GM21515 (cell line): ENCODE data around the gene PLSCR2.
"Not testable (repeated sequence)": the region's sequence is repeated elsewhere in the genome, so short reads cannot be mapped to it uniquely, and the experiment has no call there.

Source experiments
- ATAC-seq: cut with Tn5 transposase; IDR thresholded peaks from one replicate; pipeline ENCODE4 v1.9.1; 2021; ENCODE audit not compliant: unreplicated experiment

Gene PLSCR2

GRCh38 chr3:146421819-146422759, 47.3 kb downstream of the PLSCR2 start:
- no peak for ATAC-seq

DNA sequence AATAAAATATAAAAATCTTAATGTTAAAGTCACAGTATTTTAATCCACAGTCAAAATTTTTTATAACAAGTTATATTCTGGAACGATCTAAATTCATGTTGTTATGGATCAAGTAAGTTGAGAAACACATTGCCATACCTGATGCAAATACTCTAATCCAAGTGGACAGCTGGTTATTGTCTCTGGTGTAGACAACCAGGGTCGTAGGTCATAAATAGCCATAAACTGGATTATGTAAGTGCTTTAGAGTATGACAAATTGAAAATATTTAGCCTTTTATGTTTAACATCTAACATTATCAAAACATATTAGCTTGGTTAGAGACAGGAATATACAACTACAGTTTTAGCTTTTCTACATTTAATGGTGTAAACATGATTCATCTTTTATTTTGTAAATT, 53.0 kb downstream of the PLSCR2 start:
- no peak for ATAC-seq

DNA sequence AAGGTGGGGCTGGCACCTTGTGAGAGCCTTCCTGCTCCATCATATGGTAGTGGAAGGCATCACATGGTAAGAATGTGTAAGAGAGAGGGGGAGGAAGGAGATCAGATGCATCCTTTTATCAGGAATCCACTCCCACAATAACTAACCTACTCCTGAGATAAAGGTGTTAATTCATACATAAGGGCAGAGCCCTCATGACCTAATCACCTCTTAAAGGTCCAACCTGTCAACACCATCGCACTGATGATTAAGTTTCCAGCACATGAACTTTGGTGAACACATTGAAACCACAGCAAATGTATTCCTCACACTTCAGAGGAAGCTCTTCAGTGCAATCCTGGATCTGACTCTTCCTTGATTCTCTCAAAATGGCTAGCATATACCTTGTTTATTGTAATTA, 55.4 kb downstream of the PLSCR2 start:
- ATAC-seq = no peak

DNA sequence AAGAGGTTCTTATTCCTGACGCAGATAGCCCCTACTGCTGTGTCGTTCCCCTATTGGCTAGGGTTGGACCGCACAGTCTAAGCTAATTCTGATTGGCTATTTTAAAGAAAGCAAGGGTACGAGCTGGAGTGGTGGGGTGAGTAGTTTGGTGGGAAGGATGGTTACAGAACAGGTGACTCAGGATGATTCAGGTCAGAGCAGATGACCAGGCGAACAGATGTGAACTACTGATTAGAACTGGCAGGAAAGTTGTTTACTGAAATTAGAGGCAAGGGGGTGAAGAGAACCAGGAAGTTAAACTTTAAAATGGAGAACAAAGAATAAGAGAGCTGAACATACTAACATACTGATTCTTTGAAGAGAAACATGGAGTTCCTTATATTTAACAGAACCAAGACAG, 56.6 kb downstream of the PLSCR2 start:
- ATAC-seq = not testable (repeated sequence)

- ATAC-seq = no peak
Measured at GRCh38 chr3:146407956-146408355, 61.4 kb downstream of the PLSCR2 start.

GRCh38 chr3:146404436-146404835, 64.9 kb downstream of the PLSCR2 start:
- ATAC-seq = no peak

DNA sequence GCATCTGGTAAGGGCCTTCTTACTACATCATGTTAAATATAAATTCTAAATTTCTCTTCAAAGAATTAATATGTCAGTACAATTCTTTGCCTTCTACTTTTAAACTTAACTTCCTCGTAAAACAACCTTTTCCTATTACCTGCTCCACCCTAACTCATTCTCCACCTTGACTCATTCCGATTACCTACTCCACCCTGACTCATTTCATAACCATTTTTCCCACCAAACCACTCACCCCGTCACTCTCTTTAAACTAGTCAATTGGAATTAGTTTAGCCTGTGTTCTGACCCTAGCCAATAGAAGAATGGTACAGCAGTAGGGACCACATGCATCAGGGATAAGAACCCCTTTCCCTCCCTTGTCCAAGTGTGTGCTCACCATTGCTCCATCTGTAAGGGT, 65.6 kb downstream of the PLSCR2 start:
- ATAC-seq = no peak

DNA sequence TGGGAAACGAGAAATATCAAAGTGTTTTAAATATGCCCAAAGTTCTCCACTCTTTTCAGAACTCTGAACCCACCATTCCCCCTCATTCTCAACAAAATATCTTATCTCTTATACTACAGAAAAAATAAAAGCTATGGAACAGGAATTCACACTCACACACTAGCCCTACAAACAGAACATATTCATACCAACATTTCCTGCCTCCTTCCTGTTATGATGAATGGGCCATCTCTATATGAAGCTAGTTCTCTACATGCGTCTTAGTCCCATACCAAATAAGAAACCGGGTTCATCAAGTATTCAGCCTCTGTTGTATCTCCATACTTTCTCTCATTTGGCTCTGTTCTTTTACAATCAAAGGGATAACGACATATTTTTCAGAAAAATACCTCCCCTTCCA, 72.6 kb downstream of the PLSCR2 start:
- ATAC-seq = no peak

DNA sequence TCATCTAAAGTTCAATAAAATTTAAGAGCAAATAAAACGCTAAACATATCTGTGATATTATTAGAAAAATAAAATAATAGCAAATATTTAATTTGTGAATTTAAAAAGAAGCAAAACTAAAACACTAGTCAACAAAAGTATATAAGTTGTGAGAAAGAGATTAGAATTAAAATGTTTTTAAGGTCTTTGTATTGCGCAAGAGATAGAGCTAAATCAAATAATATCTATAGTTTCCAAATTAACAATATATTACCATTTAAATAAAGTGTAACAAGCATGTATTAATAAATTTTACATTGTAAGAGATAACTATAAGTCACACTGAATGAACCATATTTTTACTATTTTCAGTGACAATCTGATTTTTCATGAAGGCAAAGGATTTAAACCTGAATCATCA, 74.2 kb downstream of the PLSCR2 start:
- no peak for ATAC-seq

DNA sequence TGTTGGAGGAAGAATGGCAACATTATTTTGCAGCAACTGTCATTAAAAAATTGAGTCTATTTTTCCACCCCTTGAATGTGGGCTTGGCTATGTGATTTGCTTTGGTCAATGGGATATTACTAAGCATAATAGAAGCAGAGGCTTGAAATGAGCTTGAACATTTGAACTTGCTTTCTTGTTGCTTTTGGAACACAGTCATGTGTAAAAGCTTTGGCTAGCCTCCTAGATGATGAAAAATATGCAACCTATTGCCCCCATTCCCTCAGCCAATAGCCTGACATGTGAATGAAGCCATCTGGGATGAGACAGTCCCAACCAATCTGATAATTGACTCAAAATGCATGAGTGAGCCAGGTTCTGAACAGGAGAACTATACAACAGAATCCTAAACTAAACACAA, 78.4 kb downstream of the PLSCR2 start:
- no peak for ATAC-seq

GRCh38 chr3:146390006-146390772, 79.2 kb downstream of the PLSCR2 start:
- ATAC-seq = no peak

GRCh38 chr3:146387566-146387965, 81.8 kb downstream of the PLSCR2 start:
- ATAC-seq = no peak

- no peak for ATAC-seq
Measured at GRCh38 chr3:146386936-146387335, 82.4 kb downstream of the PLSCR2 start.

- ATAC-seq = no peak
Measured at GRCh38 chr3:146384786-146385185, 84.6 kb downstream of the PLSCR2 start.
